PFSK-1 (cell line): Measurements from ENCODE around the gene SLC18A2.

Experiments
- FOXP2 ChIP-seq: optimal IDR thresholded peaks from 2 replicates; pipeline ENCODE3; 2011; ENCODE audit warnings: borderline replicate concordance, control low read depth, inconsistent platforms; ENCODE audit not compliant: insufficient read depth; ENCODE audit errors: extremely low read length, extremely low read depth
- POLR2AphosphoS5 ChIP-seq: IDR thresholded peaks from 2 replicates; pipeline ENCODE4 v1.6.1; 2012; ENCODE audit warnings: low read depth, mild to moderate bottlenecking, control low read depth, low read length, moderate library complexity
- SIN3A ChIP-seq: IDR thresholded peaks from 2 replicates; pipeline ENCODE4 v1.6.1; 2012; ENCODE audit warnings: mild to moderate bottlenecking, low read length, moderate library complexity, borderline replicate concordance; ENCODE audit not compliant: insufficient read depth
- TAF1 ChIP-seq: IDR thresholded peaks from 2 replicates; pipeline ENCODE4 v1.6.1; 2012; ENCODE audit warnings: low read length, control low read depth, borderline replicate concordance; ENCODE audit not compliant: insufficient read depth
- TF ChIP-seq, protein P1 (sequence below), 2 experiments: IDR thresholded peaks; 2 replicates each; pipeline versions ENCODE4 v1.6.1 to v1.8.0; 2011 to 2012; ENCODE audit warnings: low read depth in 2 of 2, low read length in 2 of 2, control low read depth in 1 of 2, inconsistent platforms in 1 of 2, mild to moderate bottlenecking in 1 of 2, moderate library complexity in 1 of 2; ENCODE audit not compliant: insufficient read depth in 1 of 2

SLC18A2 gene

GRCh38 chr10:117275121-117275520 is 34.2 kb downstream of the SLC18A2 start:
- no peak for TF ChIP-seq POLR2AphosphoS5
- TF ChIP-seq SIN3A: no peak
- no peak for TF ChIP-seq FOXP2
- TF ChIP-seq, protein P1, sequence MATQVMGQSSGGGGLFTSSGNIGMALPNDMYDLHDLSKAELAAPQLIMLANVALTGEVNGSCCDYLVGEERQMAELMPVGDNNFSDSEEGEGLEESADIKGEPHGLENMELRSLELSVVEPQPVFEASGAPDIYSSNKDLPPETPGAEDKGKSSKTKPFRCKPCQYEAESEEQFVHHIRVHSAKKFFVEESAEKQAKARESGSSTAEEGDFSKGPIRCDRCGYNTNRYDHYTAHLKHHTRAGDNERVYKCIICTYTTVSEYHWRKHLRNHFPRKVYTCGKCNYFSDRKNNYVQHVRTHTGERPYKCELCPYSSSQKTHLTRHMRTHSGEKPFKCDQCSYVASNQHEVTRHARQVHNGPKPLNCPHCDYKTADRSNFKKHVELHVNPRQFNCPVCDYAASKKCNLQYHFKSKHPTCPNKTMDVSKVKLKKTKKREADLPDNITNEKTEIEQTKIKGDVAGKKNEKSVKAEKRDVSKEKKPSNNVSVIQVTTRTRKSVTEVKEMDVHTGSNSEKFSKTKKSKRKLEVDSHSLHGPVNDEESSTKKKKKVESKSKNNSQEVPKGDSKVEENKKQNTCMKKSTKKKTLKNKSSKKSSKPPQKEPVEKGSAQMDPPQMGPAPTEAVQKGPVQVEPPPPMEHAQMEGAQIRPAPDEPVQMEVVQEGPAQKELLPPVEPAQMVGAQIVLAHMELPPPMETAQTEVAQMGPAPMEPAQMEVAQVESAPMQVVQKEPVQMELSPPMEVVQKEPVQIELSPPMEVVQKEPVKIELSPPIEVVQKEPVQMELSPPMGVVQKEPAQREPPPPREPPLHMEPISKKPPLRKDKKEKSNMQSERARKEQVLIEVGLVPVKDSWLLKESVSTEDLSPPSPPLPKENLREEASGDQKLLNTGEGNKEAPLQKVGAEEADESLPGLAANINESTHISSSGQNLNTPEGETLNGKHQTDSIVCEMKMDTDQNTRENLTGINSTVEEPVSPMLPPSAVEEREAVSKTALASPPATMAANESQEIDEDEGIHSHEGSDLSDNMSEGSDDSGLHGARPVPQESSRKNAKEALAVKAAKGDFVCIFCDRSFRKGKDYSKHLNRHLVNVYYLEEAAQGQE (IDR thresholded peaks at IDR 0.05; ENCODE audit: insufficient read depth in 1 of 2, low read depth in 2 of 2, low read length in 2 of 2): no peak
- no peak for TF ChIP-seq TAF1

DNA sequence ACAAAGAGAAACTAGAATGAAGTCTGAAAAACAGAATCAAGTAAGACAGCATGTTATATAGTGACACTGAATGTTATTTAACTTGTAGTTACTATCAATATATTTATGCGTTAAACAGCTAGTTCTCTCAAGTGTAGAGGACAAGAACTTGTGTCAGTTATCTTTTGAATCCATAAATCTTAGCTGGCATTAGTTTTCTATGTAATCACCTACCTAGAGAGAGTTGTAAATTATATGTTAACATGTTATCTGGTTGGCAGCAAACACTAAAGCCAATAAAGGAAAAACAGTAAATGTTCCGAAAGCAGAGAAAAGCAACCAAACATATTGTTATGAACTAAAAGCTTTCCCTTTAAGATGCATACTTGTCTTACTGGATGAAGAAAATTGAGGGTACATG is 36.8 kb downstream of the SLC18A2 start:
- TF ChIP-seq TAF1: no peak
- TF ChIP-seq POLR2AphosphoS5: no peak

- TF ChIP-seq TAF1 (no peak), FOXP2 (no peak), SIN3A (no peak), POLR2AphosphoS5 (no peak)
- TF ChIP-seq, protein P1 (IDR thresholded peaks at IDR 0.05; ENCODE audit: insufficient read depth in 1 of 2, low read depth in 2 of 2, low read length in 2 of 2): no peak
Observed at GRCh38 chr10:117284716-117285494, 44.0 kb downstream of the SLC18A2 start.

DNA sequence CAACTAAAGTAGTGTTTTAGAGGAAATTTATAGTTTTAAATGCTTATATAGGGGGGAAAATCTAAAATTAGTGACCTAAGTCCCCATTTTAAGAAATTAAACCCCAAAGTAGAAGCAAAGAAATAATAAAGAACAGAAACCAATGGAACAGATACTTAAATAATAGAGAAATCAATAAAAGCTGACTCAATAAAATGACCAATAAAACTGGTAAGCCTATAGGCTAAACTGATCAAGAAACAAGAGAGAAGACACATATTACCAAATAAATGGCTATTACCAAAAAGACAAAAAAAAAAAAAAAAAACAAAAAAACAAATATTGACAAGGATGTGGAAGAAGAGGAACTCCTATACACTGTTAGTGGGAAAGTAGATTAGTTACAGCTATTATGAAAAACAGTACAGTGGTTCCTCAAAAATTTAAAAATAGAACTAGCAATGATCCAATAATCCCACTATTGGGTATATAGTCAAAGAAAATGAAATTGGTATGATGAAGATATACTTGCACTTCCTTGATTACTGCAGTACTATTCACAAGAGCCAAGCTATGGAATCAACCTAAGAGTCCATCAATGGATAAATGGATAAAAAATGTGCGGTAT is 53.2 kb downstream of the SLC18A2 start:
- TF ChIP-seq POLR2AphosphoS5: no peak
- TF ChIP-seq FOXP2: no peak
- no peak for TF ChIP-seq TAF1

DNA sequence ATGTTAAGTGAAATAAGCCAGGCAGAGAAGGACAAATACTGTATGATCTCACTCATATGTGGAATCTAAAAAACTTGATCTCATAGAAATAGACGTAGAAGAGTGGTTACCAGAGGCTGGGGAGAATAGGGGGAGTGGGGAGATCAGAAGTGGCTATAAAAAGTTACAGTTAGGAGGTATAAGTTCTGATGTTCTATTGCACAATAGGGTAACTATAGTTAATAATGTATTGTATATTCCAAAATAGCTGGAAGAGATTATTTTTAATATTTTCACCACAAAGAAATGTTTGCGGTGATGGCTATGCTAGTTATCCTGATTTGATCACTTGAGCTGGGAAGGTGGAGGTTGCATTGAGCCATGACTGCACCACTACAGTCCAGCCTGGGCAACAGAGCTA is 53.8 kb downstream of the SLC18A2 start:
- TF ChIP-seq POLR2AphosphoS5: no peak
- no peak for TF ChIP-seq FOXP2
- no peak for TF ChIP-seq SIN3A
- TF ChIP-seq, protein P1 (IDR thresholded peaks at IDR 0.05; ENCODE audit: insufficient read depth in 1 of 2, low read depth in 2 of 2, low read length in 2 of 2): no peak
- no peak for TF ChIP-seq TAF1

GRCh38 chr10:117298219-117298618 is 57.3 kb downstream of the SLC18A2 start:
- TF ChIP-seq FOXP2 (no peak), TAF1 (no peak), SIN3A (no peak), POLR2AphosphoS5 (no peak)
- TF ChIP-seq, protein P1 (IDR thresholded peaks at IDR 0.05; ENCODE audit: insufficient read depth in 1 of 2, low read depth in 2 of 2, low read length in 2 of 2): no peak
